HG02885 (cell line): Measurements from ENCODE around the gene OTUD1.

Experiments
- ATAC-seq: cut with Tn5 transposase; IDR thresholded peaks from one replicate; pipeline ENCODE4 v1.9.1; 2021; ENCODE audit warnings: mild to moderate bottlenecking; ENCODE audit not compliant: unreplicated experiment, poor library complexity

The OTUD1 gene

DNA sequence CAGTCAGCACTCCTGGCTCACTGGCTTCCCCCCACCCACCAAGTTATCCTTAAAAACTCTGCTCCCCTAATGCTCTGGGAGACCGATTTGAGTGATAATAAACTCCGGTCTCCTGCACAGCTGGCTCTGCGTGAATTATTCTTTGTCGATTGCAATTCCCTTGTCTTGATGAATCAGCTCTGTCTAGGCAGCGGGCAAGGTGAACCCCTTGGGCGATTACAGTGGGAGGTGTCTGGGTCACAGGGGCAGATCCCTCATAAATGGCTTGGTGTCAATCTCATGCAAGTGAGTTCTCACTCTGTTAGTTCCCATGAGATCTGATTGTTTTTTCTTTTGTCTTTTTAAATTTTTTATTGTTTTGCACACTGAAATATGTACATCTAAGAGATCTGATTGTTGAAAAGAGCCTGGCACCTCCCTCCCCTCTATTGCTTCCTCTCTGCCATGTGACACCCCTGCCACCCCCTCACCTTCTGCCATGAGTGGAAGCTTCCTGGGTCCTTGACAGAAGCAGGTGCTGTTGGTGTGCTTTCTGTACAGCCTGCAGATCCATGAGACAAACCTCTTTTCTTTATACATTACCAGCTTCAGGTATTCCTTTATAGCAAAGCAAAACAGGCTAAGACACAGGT, 20.5 kb downstream of the OTUD1 start:
- no peak for ATAC-seq

DNA sequence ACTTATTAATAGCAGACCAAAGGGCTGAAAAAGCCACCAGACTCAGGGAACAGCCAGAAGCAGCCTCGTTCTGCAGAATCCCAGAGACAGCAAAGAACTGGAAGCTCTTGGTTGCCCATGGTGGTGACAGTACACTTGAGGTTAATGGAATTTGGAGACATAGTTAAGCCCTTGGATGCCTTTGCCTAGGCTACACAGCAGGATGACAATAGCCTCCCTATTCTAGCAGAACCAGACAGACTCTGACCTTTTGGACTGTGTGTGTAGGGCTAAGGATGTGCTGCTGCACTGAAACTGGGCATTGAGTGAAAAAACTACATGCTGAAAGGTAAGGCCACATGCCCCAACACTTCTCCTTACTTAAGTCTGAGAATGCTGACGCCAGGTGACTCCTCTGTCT, 22.7 kb downstream of the OTUD1 start:
- no peak for ATAC-seq

DNA sequence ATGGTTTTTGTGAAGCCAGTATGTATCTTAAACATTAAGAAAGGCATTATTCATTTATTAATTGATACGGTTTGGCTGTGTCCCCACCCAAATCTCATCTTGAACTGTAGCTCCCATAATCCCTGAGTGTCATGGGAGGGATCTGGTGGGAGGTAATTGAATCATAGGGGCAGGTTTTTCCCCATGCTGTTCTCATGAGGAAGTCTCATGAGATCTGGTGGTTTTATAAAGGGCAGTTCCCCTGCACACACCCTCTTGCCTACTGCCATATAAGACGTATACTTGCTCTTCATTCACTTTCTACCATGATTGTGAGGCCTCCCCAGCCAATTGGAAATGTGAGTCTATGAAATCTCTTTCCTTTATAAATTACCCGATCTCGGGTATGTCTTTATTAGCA, 28.1 kb downstream of the OTUD1 start:
- ATAC-seq, result no peak

DNA sequence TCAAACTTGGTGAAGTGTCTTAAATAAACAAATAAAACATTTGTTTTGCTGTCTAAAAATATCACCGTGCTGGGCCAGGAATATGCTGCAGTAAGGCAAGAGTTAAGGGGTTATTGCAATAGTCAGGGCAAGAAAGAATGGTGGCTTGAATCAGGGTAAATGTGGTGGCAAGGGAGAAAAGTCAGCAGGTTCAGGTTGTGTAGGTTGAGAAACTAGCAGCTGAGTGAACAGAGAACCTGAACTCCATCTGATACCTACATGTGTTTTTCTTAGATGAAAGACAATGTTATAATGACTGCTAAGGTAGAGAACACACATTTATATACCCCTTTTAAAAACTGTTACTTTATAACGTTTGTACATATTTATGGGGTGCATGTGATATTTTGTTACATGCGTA, 28.7 kb downstream of the OTUD1 start:
- ATAC-seq, result no peak

DNA sequence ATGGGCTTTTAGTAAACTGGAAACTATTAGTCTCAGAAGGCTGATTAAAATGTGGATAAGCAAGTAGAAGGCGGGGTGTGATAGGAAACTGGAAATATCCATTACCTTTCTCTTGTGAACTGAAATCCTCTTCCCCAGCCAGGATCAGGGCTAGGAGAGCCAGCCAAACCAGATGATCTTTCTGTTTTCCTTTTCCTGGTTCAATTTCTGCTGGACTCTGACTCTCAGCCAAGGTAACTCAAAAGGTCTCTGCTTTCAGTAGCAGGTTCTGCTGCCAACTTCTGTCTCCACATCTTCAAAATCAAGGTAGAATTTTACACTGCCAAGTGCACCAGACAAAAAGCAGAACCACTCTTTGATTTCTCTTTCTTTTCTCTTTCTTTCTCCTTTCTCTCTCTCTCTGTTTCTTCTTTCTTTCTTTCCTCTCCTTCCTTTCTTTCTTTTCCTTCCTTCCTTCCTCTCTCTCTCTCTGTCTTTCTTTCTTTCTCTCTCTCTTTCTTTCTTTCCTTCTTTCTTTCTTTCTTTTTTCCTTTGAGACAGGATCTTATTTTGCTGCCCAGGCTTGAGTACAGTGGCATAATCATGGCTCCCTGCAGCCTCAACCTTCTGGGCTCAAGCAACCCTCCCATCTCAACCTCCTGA, 30.8 kb downstream of the OTUD1 start:
- no peak for ATAC-seq

DNA sequence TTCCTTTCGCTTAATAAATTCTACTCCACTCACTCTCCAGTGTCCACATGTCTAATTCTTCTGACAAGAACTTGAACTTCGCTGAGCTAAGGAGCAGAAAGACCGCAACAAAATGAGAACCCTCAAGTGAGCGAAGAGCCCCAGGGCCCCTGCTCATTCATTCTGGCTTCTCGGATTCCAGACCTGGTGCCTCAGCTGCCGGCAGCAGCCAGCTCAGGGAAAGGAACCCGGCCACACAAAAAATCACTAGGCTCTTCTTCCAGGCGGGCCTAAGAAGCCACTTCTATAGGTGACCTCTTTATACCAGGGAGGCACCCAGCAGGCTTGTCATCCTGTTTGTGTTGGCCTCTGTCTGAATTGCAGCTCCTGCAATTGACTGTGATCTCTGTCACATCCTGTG, 33.3 kb downstream of the OTUD1 start:
- no peak for ATAC-seq

DNA sequence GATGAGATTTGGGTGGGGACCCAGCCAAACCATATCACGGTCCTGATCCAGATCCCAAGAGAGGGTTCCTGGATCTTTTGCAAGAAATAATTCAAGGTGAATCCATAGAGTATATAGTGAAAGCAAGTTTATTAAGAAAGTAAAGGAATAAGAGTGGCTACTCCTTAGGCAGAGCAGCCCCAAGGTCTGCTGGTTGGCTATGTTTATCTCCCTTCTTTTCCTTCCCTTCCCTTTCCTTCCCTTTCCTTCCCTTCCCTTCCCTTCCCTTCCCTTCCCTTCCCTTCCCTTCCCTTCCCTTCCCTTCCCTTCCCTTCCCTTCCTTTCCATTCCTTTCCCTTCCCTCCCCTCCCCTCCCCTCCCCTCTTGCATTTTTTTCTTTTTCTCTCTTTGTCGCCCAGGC, 35.2 kb downstream of the OTUD1 start:
- ATAC-seq, result no peak

DNA sequence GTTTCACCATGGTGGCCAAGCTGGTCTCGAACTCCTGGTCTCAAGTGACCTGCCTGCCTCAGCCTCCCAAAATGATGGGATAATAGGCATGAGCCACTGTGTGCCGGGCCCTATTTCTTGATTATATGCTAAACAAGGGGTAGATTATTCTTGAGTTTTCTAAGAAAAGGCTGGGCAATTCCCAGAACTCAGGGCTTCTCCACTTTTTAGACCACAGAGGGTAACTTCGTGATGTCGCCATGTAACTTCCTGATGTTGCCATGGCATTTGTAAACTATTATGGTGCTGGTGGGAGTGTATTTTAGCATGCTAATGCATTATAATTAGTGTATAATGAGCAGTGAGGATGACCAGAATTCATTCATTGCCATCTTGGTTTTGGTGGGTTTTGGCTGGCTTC, 35.8 kb downstream of the OTUD1 start:
- no peak for ATAC-seq

DNA sequence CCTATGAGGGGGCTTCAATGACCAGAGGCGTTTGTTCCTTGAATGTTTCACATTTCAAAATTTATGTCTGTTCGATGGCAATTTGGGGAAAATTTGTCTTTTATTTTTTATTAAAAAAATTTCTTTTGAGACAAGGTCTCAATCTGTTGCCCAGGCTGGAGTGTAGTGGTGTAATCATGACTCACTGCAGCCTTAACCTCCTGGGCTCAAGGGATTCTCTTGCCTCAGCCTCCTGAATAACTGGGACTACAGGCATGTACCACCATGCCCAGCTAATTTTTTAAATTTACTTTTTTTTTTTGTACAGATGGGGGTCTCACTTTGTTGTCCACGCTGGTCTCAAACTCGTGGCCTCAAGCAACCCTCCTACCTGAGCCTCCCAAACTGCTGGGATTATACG, 39.7 kb downstream of the OTUD1 start:
- ATAC-seq, result no peak

DNA sequence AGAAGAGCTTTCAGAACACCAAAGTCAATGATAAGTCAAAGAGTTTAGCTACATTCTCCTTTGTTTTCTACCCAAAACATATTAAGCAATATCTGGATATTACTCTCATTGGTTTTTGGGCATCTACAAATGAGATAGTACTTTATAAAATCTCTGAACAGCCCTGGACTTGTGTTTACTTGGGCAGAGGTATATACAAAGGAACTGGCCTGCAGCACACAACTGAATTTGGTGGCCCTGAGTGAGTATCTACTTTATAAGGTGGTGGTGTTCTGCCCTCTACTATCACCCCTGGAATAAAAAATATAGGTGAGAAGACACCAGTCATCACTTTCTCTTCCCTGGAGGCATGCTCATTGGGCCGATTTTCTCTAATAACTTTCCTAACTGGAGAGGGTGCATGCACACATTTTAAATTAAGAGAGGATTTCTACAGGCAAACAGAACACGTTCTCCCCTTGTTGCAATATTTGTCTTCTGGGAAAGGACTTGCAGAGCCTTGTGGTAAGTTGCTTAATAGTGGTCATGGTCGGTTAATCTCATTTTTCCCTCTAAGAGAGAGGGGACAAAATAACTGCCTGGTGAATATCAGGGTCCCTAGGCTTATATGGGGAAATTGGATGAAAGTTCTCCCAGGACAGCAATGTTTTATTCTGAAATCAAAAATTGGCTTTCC, 41.1 kb downstream of the OTUD1 start:
- no peak for ATAC-seq

DNA sequence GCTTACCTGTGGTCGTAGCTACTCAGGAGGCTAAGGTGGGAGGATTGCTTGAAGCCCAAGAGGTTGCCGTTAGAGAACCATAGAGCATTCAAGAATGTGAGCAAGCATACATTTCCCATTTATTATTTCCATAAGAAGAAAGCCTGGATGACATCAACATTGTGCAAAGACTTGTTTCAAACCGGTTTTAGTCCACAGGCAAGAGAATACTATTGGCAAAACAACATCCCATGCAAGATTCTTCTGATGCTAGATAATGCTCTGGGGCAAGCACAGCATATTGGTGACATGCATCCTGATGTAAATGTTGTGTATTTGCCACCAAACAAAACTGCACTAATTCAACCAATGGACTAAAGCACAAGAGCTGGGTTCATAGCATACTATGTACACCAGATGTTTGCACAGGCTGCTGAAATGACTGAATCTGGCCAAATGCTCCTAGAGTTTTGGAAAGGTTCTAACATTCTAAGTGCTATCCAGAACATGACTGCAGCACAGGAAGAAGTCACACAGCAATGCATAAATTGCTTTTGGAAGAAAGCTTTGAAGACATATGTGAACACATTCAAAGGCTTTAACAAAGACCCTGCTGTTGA, 42.6 kb downstream of the OTUD1 start:
- ATAC-seq, result no peak

DNA sequence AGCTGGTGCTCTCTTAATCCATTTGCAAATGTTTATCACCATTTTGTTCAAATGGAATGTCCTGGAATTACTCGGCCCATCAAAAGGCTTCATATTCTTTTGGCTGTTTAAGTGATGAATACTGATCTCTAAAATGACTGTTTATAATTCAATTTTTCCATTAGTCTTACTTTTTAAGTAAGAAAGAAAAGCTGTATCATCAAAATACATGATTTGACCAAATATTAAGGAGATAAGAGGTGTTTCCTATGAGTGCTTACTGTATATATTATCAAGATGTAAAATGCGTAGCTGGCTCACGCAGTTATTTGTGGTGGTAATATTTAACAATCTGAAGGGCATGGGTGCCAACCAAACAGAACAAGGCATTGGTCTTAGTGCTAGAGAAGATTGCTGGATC, 51.2 kb downstream of the OTUD1 start:
- ATAC-seq, result no peak
